Natural killer cell (primary cell): ENCODE measurements around the gene TFE3. TPM values are rescaled to one million over a fixed set of nuclear protein-coding genes. Genes with fewer than 3 reads are reported as not detected.
A peak's percentile ranks its signal among the peaks of the same experiment; 100 is the strongest.

Source experiments
- ATAC-seq, 3 donors: fragments of 150-1000 bp in 2 of 3; fragments of 200-7000 bp in 1 of 3; cut with Tn5 transposase; 1 replicate in 1 of 3; 2 replicates in 2 of 3; pipeline ENCODE4 v1.10.0; 2021; ENCODE audit warnings: mild to moderate bottlenecking in 2 of 3, moderate library complexity in 2 of 3
- DNase-seq, 2 donors: peaks; one replicate each; pipeline versions ENCODE4 v3.0.0 to v3.0.0-alpha.2; 2013 to 2021; ENCODE audit warnings: mixed read lengths in 1 of 2
- H3K27ac ChIP-seq: one replicate; pipeline ENCODE4 v1.5.1; 2013; ENCODE audit warnings: mild to moderate bottlenecking, low read length
- H3K27me3 ChIP-seq: one replicate; pipeline ENCODE4 v1.6.1; 2013; ENCODE audit warnings: low read length; ENCODE audit not compliant: control insufficient read depth, insufficient read depth
- H3K36me3 ChIP-seq: one replicate; pipeline ENCODE4 v1.6.1; 2013; ENCODE audit warnings: low read length; ENCODE audit not compliant: control insufficient read depth, insufficient read depth
- H3K4me1 ChIP-seq: one replicate; pipeline ENCODE4 v1.6.1; 2013; ENCODE audit warnings: low read length; ENCODE audit not compliant: control insufficient read depth, insufficient read depth
- H3K4me3 ChIP-seq: one replicate; pipeline ENCODE4 v1.5.1; 2013; ENCODE audit warnings: low read length
- H3K9me3 ChIP-seq: one replicate; pipeline ENCODE4 v1.6.1; 2013; ENCODE audit warnings: low read length; ENCODE audit not compliant: control insufficient read depth, insufficient read depth
- H3K27ac Mint-ChIP-seq, 2 donors: one replicate each; pipeline ENCODE4 v1.8.0; 2022; ENCODE audit warnings: mild to moderate bottlenecking in 2 of 2, mixed read lengths in 2 of 2, moderate library complexity in 1 of 2
- H3K27me3 Mint-ChIP-seq, 2 donors: one replicate each; pipeline ENCODE4 v1.8.0; 2022; ENCODE audit warnings: low read depth in 2 of 2, mixed read lengths in 2 of 2
- H3K36me3 Mint-ChIP-seq: one replicate; pipeline ENCODE4 v1.8.0; 2022; ENCODE audit warnings: mixed read lengths
- H3K4me1 Mint-ChIP-seq, 2 donors: one replicate each; pipeline ENCODE4 v1.8.0; 2022; ENCODE audit warnings: mixed read lengths in 2 of 2
- H3K4me3 Mint-ChIP-seq: one replicate; pipeline ENCODE4 v1.8.0; 2022; ENCODE audit warnings: mild to moderate bottlenecking, moderate library complexity, mixed read lengths
- H3K9me3 Mint-ChIP-seq, 2 donors: one replicate each; pipeline ENCODE4 v1.8.0; 2022; ENCODE audit warnings: mixed read lengths in 2 of 2
- WGBS: methylation state at CpG from one replicate; pipeline ENCODE4 v1.1.7; 2013; ENCODE audit warnings: missing lambda C conversion rate; ENCODE audit not compliant: insufficient coverage; 5-methylcytosine and 5-hydroxymethylcytosine counted together
- intact Hi-C: fragments of 100-400 bp; cut with micrococcal nuclease; formaldehyde crosslinking; loops from one replicate; pipeline ENCODE4 v1.14.2; 2022
- total RNA-seq, 4 donors: library from RNA; stranded (reverse); fragments of 120-200 nt in 1 of 4; gene quantifications; one replicate each; pipeline versions ENCODE4 v1.2.3 to v1.2.4, GENCODE V29; 2013 to 2022
- TF ChIP-seq, protein P1 (sequence below): fragments of 200-600 bp; IDR thresholded peaks from one replicate; pipeline ENCODE4 v1.8.0; 2022; ENCODE audit warnings: antibody characterized with exemption

The TFE3 gene
- total RNA-seq, 3 donors from 2014 or later (not counting 1 experiment from before 2014, with no cell fraction given) = 43.8 to 57.5 (median 43.9) TPM

DNA sequence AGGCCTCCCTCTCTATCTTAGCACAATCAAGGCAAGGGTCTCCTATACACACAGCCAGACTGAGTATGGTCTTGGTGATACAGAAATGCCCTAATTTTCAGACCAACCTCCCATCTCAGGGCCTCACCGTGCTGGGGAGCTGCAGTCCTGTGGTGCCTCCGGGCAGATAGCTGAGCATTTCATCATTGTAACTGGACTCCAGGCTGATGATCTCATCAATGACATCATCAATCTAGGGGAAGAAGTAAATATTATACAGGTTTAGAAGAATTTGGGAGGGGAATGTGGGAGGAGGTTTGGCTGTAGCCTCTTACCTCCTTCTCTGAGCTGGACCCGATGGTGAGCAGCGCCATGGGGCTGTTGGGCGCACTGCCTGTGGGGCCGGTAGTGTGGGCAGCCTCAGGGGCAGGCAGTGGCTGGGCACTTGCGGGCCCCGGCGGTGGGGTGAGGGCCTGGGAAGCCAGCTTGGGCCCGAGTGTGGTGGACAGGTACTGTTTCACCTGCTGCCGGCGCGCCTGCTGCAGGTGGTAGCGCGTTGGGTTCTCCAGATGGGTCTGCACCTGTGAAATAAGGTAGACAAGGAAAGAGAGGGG, 5.2 kb downstream of the TFE3 start:
- no peak overlapping the region for H3K4me3 Mint-ChIP-seq
- ATAC-seq (no peak), DNase-seq (no peak)
- H3K36me3 Mint-ChIP-seq = no peaks in the 10 kb centered on the region
- no peak overlapping the region for H3K27ac Mint-ChIP-seq
- H3K4me1 Mint-ChIP-seq = peaks cover 23 to 26% of the 10 kb centered on the region in 2 donors
- no peaks in the 10 kb centered on the region for H3K9me3 ChIP-seq
- intact Hi-C loops = no loop called here
- no peak overlapping the region for H3K4me3 ChIP-seq
- no peaks in the 10 kb centered on the region for H3K27me3 Mint-ChIP-seq
- no peaks in the 10 kb centered on the region for H3K9me3 Mint-ChIP-seq
- peaks cover 27% of the 10 kb centered on the region for H3K4me1 ChIP-seq
- 94% methylated on average over 14 of the region's 15 CpGs for WGBS
- no peak overlapping the region for H3K27ac ChIP-seq
- H3K27me3 ChIP-seq = no peaks in the 10 kb centered on the region
- TF ChIP-seq, protein P1, sequence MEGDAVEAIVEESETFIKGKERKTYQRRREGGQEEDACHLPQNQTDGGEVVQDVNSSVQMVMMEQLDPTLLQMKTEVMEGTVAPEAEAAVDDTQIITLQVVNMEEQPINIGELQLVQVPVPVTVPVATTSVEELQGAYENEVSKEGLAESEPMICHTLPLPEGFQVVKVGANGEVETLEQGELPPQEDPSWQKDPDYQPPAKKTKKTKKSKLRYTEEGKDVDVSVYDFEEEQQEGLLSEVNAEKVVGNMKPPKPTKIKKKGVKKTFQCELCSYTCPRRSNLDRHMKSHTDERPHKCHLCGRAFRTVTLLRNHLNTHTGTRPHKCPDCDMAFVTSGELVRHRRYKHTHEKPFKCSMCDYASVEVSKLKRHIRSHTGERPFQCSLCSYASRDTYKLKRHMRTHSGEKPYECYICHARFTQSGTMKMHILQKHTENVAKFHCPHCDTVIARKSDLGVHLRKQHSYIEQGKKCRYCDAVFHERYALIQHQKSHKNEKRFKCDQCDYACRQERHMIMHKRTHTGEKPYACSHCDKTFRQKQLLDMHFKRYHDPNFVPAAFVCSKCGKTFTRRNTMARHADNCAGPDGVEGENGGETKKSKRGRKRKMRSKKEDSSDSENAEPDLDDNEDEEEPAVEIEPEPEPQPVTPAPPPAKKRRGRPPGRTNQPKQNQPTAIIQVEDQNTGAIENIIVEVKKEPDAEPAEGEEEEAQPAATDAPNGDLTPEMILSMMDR = no peak
- peaks cover 35% of the 10 kb centered on the region for H3K36me3 ChIP-seq

DNA sequence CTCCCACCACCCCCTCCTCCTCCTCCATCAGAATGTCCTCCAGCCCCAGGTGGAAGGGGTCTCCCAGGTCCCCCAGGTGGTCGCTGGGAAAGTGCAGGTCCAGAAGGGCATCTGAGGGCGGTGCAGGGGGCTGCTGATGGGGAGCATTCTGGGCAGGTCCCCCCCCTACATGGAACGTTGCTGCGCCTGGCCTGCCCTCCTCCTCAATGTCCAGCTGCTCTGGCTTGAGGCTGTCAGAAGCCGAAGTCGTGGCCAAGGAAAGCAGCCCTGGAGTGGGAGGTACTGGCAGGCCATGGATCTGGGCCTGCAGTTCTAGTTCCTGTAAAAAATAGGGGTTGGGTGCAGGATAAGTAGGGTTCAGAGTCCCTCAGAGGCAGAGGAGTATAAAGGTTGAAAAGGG, 12.9 kb downstream of the TFE3 start:
- Mint-ChIP-seq H3K4me3 (no peak overlapping the region), H3K9me3 (no peaks in the 10 kb centered on the region), H3K36me3 (no peaks in the 10 kb centered on the region), H3K27ac (no peak overlapping the region), H3K4me1 (no peaks in the 10 kb centered on the region), H3K27me3 (no peaks in the 10 kb centered on the region)
- ATAC-seq (no peak), DNase-seq (no peak)
- TF ChIP-seq, protein P1 = no peak
- Histone ChIP-seq H3K36me3 (peaks cover 25% of the 10 kb centered on the region), H3K9me3 (no peaks in the 10 kb centered on the region), H3K27ac (no peak overlapping the region), H3K4me1 (no peaks in the 10 kb centered on the region), H3K4me3 (no peak overlapping the region), H3K27me3 (no peaks in the 10 kb centered on the region)
- intact Hi-C loops = no loop called here
- WGBS = 100% methylated on average over 5 of the region's 6 CpGs

DNA sequence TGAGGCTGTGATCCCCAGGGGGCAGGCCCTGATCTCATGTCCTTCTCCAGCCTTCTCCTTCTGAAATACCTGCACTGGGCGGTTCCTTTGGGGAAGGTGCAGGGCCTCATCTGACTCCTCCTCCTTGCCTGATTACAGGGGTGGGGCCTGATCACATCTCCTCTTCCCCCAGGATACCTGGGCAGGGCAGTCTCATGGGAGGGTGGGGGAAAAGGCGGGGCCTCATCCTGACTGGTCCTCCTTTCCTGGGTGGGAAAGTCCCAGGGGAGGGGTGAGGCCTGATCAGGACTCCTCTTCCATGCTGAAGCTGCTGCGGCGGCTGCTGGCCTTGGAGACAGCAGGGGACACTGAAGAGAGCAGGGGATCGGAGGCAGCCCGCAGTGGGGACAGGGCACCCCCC, 13.3 kb downstream of the TFE3 start:
- Histone ChIP-seq H3K27me3 (no peaks in the 10 kb centered on the region), H3K36me3 (peaks cover 25% of the 10 kb centered on the region), H3K4me1 (no peaks in the 10 kb centered on the region), H3K9me3 (no peaks in the 10 kb centered on the region), H3K4me3 (no peak overlapping the region), H3K27ac (no peak overlapping the region)
- no peaks in the 10 kb centered on the region for H3K27me3 Mint-ChIP-seq
- H3K9me3 Mint-ChIP-seq = no peaks in the 10 kb centered on the region
- no peak overlapping the region for H3K4me3 Mint-ChIP-seq
- H3K36me3 Mint-ChIP-seq = no peaks in the 10 kb centered on the region
- TF ChIP-seq, protein P1 = no peak
- ATAC-seq = peak in 2 of 3 donors; percentile 12 to 15
- intact Hi-C loops = no loop called here
- H3K4me1 Mint-ChIP-seq = no peaks in the 10 kb centered on the region
- H3K27ac Mint-ChIP-seq = no peak overlapping the region
- no peak for DNase-seq
- 92% methylated on average over 4 of the region's 6 CpGs for WGBS
